Prostate gland (tissue), 2 donors: Measurements from ENCODE around the gene AMOTL1.

Experiments
- CTCF ChIP-seq, 4 experiments: fragments of 200-600 bp in 2 of 4; fragments of 450-650 bp in 2 of 4; sonication (generic) in 2 of 4; IDR thresholded peaks; 1 replicate in 3 of 4; 2 replicates in 1 of 4; pipeline ENCODE4 v1.5.1; 2016 to 2019; ENCODE audit warnings: antibody characterized with exemption in 4 of 4, mild to moderate bottlenecking in 2 of 4, moderate library complexity in 2 of 4
- POLR2A ChIP-seq: fragments of 450-650 bp; IDR thresholded peaks from one replicate; pipeline ENCODE4 v1.6.1; 2016; ENCODE audit warnings: antibody characterized with exemption, mild to moderate bottlenecking
- POLR2AphosphoS5 ChIP-seq: sonication (generic); formaldehyde crosslinking; IDR thresholded peaks from one replicate; pipeline ENCODE4 v1.6.1; 2017; ENCODE audit warnings: antibody characterized with exemption

- no peak for TF ChIP-seq CTCF (IDR thresholded peaks at IDR 0.05)
- no peak for TF ChIP-seq POLR2A
- no peak for TF ChIP-seq POLR2AphosphoS5
Measured at GRCh38 chr11:94825031-94825430, 56.9 kb downstream of the AMOTL1 start.
